H1 (cell line): ENCODE results near the gene KCTD8. TPM values are rescaled to one million over a fixed set of nuclear protein-coding genes. Genes with fewer than 3 reads are reported as not detected.

ENCODE experiments used
- CTCF ChIA-PET: fragments of 300-600 bp; sonication (Branson Sonifier 250); formaldehyde crosslinking; loops from one replicate; lab custom pipeline; 2021; ENCODE audit not compliant: partially characterized antibody; lab: Charles Lee
- POLR2A ChIA-PET: fragments of 300-600 bp; sonication (Branson Sonifier 250); formaldehyde crosslinking; loops from one replicate; lab custom pipeline; 2021; ENCODE audit warnings: inconsistent platforms; ENCODE audit not compliant: partially characterized antibody; lab: Charles Lee
- DNase-seq, 2 experiments: peaks; one replicate each; pipeline versions ENCODE4 v3.0.0 to v3.0.0-alpha.2; 2010 to 2022; ENCODE audit warnings: low spot score in 2 of 2, low read depth in 1 of 2, mixed read lengths in 1 of 2
- FAIRE-seq: peaks from 2 replicates; lab custom pipeline; 2011; peaks lifted over from hg19 to GRCh38; lab: Jason Lieb, UNC
- H2AFZ ChIP-seq: 2 replicates; pipeline ENCODE4 v1.8.1; 2012; ENCODE audit warnings: low read length, inconsistent platforms
- H2AK5ac ChIP-seq: 2 replicates; pipeline ENCODE4 v1.6.1; 2013; ENCODE audit warnings: low read depth, low read length
- H2BK120ac ChIP-seq: replicated peaks from 2 replicates; pipeline ENCODE3; 2013; ENCODE audit warnings: low read depth, low read length, inconsistent platforms
- H2BK12ac ChIP-seq: 2 replicates; pipeline ENCODE4 v1.6.1; 2013; ENCODE audit warnings: low read depth, low read length
- H2BK15ac ChIP-seq: 2 replicates; pipeline ENCODE4 v1.6.1; 2013; ENCODE audit warnings: low read length
- H2BK20ac ChIP-seq: 2 replicates; pipeline ENCODE4 v1.6.1; 2013; ENCODE audit warnings: low read length
- H2BK5ac ChIP-seq: 2 replicates; pipeline ENCODE4 v1.6.1; 2013; ENCODE audit warnings: low read depth, low read length
- H3K14ac ChIP-seq: 2 replicates; pipeline ENCODE4 v1.6.1; 2013; ENCODE audit warnings: inconsistent platforms; ENCODE audit not compliant: insufficient read length
- H3K18ac ChIP-seq: 2 replicates; pipeline ENCODE4 v1.6.1; 2013; ENCODE audit warnings: low read length; ENCODE audit errors: extremely low read depth
- H3K23ac ChIP-seq: 2 replicates; pipeline ENCODE4 v1.6.1; 2013; ENCODE audit warnings: inconsistent platforms; ENCODE audit not compliant: insufficient read length
- H3K23me2 ChIP-seq: 2 replicates; pipeline ENCODE4 v1.6.1; 2013; ENCODE audit warnings: low read depth, low read length
- H3K27ac ChIP-seq: 2 replicates; pipeline ENCODE4 v1.6.1; 2011; ENCODE audit warnings: low read depth, low read length, inconsistent platforms
- H3K27me3 ChIP-seq, 4 experiments: replicated peaks in 1 of 4; 1 replicate in 1 of 4; 2 replicates in 3 of 4; pipeline versions ENCODE4 v1.6.1 to v1.8.1; 2011 to 2013; ENCODE audit warnings: low read length in 3 of 4, mild to moderate bottlenecking in 3 of 4, inconsistent platforms in 2 of 4, mixed read lengths in 2 of 4, moderate library complexity in 1 of 4; ENCODE audit not compliant: control insufficient read depth in 3 of 4, insufficient read depth in 3 of 4; ENCODE audit errors: extremely low read depth in 1 of 4
- H3K36me3 ChIP-seq, 4 experiments: 2 replicates each; pipeline versions ENCODE4 v1.6.1 to v1.8.1; 2011 to 2013; ENCODE audit warnings: mild to moderate bottlenecking in 4 of 4, low read length in 3 of 4, moderate library complexity in 2 of 4, control low read depth in 1 of 4, inconsistent platforms in 1 of 4; ENCODE audit not compliant: insufficient read depth in 4 of 4, control insufficient read depth in 2 of 4
- H3K4ac ChIP-seq: replicated peaks from 2 replicates; pipeline ENCODE3; 2013; ENCODE audit warnings: low read length, low read depth, mixed read lengths, inconsistent platforms; ENCODE audit not compliant: insufficient read length
- H3K4me1 ChIP-seq, 4 experiments: replicated peaks in 1 of 4; 1 replicate in 1 of 4; 2 replicates in 3 of 4; pipeline versions ENCODE4 v1.6.1 to v1.8.1; 2011 to 2013; ENCODE audit warnings: low read length in 3 of 4, inconsistent platforms in 2 of 4, mixed read lengths in 1 of 4; ENCODE audit not compliant: insufficient read depth in 4 of 4, control insufficient read depth in 3 of 4
- H3K4me2 ChIP-seq, 2 experiments: 2 replicates each; pipeline versions ENCODE4 v1.6.1 to v1.8.1; 2011 to 2013; ENCODE audit warnings: low read depth in 2 of 2, low read length in 2 of 2, control low read depth in 1 of 2, inconsistent platforms in 1 of 2, mild to moderate bottlenecking in 1 of 2; ENCODE audit not compliant: insufficient read depth in 1 of 2
- H3K4me3 ChIP-seq, 4 experiments: fragments of 200-600, 300-600 bp in 1 of 4; sonication (generic), shearing (Covaris generic), sonication (Bioruptor Twin) in 1 of 4; 2 replicates each; pipeline versions ENCODE4 v1.5.1 to v1.8.1; 2011 to 2016; ENCODE audit warnings: low read length in 4 of 4, low read depth in 3 of 4, control low read depth in 2 of 4, inconsistent platforms in 2 of 4, mild to moderate bottlenecking in 2 of 4, mixed read lengths in 1 of 4, moderate library complexity in 1 of 4; ENCODE audit not compliant: insufficient read depth in 2 of 4; ENCODE audit errors: extremely low read depth in 1 of 4
- H3K56ac ChIP-seq: replicated peaks from 2 replicates; pipeline ENCODE3; 2013; ENCODE audit warnings: low read depth, mild to moderate bottlenecking, mixed read lengths, low read length, inconsistent platforms; ENCODE audit not compliant: insufficient read length
- H3K79me1 ChIP-seq: 2 replicates; pipeline ENCODE4 v1.6.1; 2013; ENCODE audit warnings: low read depth, low read length, control low read depth
- H3K79me2 ChIP-seq, 2 experiments: 2 replicates each; pipeline versions ENCODE4 v1.6.1 to v1.8.1; 2012 to 2013; ENCODE audit warnings: low read length in 2 of 2, mild to moderate bottlenecking in 2 of 2, inconsistent platforms in 1 of 2; ENCODE audit not compliant: insufficient read depth in 2 of 2, control insufficient read depth in 1 of 2
- H3K9ac ChIP-seq, 4 experiments: replicated peaks in 1 of 4; 1 replicate in 1 of 4; 2 replicates in 3 of 4; pipeline versions ENCODE4 v1.6.1 to v1.8.1; 2011 to 2013; ENCODE audit warnings: low read depth in 3 of 4, low read length in 3 of 4, control low read depth in 2 of 4, mild to moderate bottlenecking in 2 of 4, moderate library complexity in 2 of 4, inconsistent platforms in 1 of 4; ENCODE audit errors: extremely low read depth in 1 of 4
- H3K9me3 ChIP-seq, 2 experiments: 2 replicates each; pipeline versions ENCODE4 v1.6.1 to v1.8.1; 2012 to 2013; ENCODE audit warnings: mild to moderate bottlenecking in 2 of 2, moderate library complexity in 2 of 2, control low read depth in 1 of 2, inconsistent platforms in 1 of 2, low read depth in 1 of 2, low read length in 1 of 2, mixed read lengths in 1 of 2; ENCODE audit not compliant: insufficient read depth in 2 of 2
- H4K20me1 ChIP-seq, 2 experiments: replicated peaks in 1 of 2; 2 replicates each; pipeline versions ENCODE3 to v1.8.1; 2011 to 2013; ENCODE audit warnings: inconsistent platforms in 2 of 2, low read length in 2 of 2, mild to moderate bottlenecking in 1 of 2; ENCODE audit not compliant: insufficient read depth in 2 of 2, control insufficient read depth in 1 of 2
- H4K5ac ChIP-seq: 2 replicates; pipeline ENCODE4 v1.6.1; 2013; ENCODE audit warnings: low read length, low read depth, mixed read lengths, inconsistent platforms; ENCODE audit not compliant: insufficient read length
- H4K8ac ChIP-seq: 2 replicates; pipeline ENCODE4 v1.8.0; 2013; ENCODE audit warnings: mild to moderate bottlenecking, moderate library complexity, low read length, inconsistent platforms; ENCODE audit not compliant: insufficient read depth; ENCODE audit errors: extremely low read depth
- H4K91ac ChIP-seq: replicated peaks from 2 replicates; pipeline ENCODE3; 2013; ENCODE audit warnings: low read length, mixed read lengths, inconsistent platforms; ENCODE audit not compliant: insufficient read length
- ASH2L ChIP-seq: fragments of 200-600, 300-600 bp; sonication (generic); IDR thresholded peaks from one replicate; pipeline ENCODE4 v1.7.1; 2017; ENCODE audit warnings: low read length
- CBX5 ChIP-seq: fragments of 300-800, 300-1000 bp; sonication (generic); IDR thresholded peaks from 2 replicates; pipeline ENCODE4 v1.7.1; 2016; ENCODE audit warnings: antibody characterized with exemption, low read length, low read depth
- KDM1A ChIP-seq: fragments of 200-600, 300-600 bp; sonication (generic); IDR thresholded peaks from 2 replicates; pipeline ENCODE4 v1.7.1; 2016; ENCODE audit warnings: mild to moderate bottlenecking, low read length, borderline replicate concordance
- NRF1 ChIP-seq: IDR thresholded peaks from 2 replicates; pipeline ENCODE4 v1.6.1; 2011; ENCODE audit warnings: mild to moderate bottlenecking, low read depth, low read length, improper control_type of control experiment
- RBBP5 ChIP-seq: IDR thresholded peaks from 2 replicates; pipeline ENCODE4 v1.7.1; 2012; ENCODE audit warnings: low read depth, mild to moderate bottlenecking, inconsistent platforms, low read length, moderate library complexity, borderline replicate concordance
- RNF2 ChIP-seq: fragments of 200-900, 300-1000 bp; sonication (generic); IDR thresholded peaks from 2 replicates; pipeline ENCODE4 v1.7.1; 2016; ENCODE audit warnings: borderline replicate concordance, low read depth, mild to moderate bottlenecking, antibody characterized with exemption, low read length; ENCODE audit not compliant: poor library complexity, severe bottlenecking; ENCODE audit errors: missing control alignments
- polyA plus RNA-seq, 7 experiments: library from polyadenylated mRNA; depleted of rRNA in 3 of 7; stranded (reverse) in 5 of 7; unstranded in 2 of 7; fragments of >200 nt in 5 of 7; fragments of 200-250 nt in 2 of 7; gene quantifications; 1 replicate in 5 of 7; 2 replicates in 1 of 7; 4 replicates in 1 of 7; pipeline versions ENCODE4 v1.2.1 to v1.2.3, GENCODE V29; 2011 to 2013; ENCODE audit warnings: missing spikeins in 2 of 7, mixed read lengths in 2 of 7
- total RNA-seq: library from RNA; stranded (reverse); fragmentation: NEBNext Ultra II Directional; extraction: Animal tissue kit (Norgen Biotek cat#: 25700); gene quantifications from 2 replicates; pipeline ENCODE4 v1.2.1, GENCODE V29; 2021

KCTD8 gene
- total and polyA plus RNA-seq, 2 of the 8 experiments (the other 6 are each of a cell fraction or from before 2014, with no cell fraction given): 2.9 to 3.7 TPM

DNA sequence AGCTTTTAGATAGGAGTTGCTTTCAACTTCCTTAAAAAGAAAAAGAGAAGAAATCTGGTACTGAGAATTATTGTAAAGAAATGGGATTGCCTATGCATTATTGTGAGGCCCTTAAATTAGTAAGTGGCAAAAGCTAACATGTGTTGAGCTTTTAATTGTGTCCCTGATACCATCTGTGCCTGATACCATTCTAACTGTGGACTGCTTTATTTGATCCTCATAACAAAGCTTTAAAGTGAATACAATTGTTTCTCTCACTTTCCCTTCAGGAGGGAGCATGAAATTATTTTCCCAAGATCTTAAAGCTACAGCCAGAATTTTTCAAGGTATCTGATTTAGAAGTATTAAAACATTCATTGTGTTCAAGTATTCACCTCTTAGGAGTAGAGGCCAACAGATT lies 9.9 kb downstream of the KCTD8 start:
- FAIRE-seq: no peak

More for the DNA sequence above, 9.9 kb downstream of the KCTD8 start:
- no peak overlapping the region for H3K9ac ChIP-seq
- no peak overlapping the region for H3K18ac ChIP-seq
- H2BK12ac ChIP-seq: no peak overlapping the region
- H3K9me3 ChIP-seq: no peaks in the 10 kb centered on the region
- TF ChIP-seq CBX5 (no peak), KDM1A (no peak), ASH2L (no peak), NRF1 (no peak), RNF2 (no peak), RBBP5 (no peak)
- no peak overlapping the region for H3K56ac ChIP-seq
- H4K5ac ChIP-seq: no peak overlapping the region
- H3K36me3 ChIP-seq: no peaks in the 10 kb centered on the region
- no peak overlapping the region for H3K4me2 ChIP-seq
- no peak overlapping the region for H2BK5ac ChIP-seq
- H2BK15ac ChIP-seq: no peak overlapping the region
- ChIA-PET CTCF (interaction anchor here (1.0 to 1.2 kb wide), 2 partner anchors 13 to 729 kb away, joined by 3 to 4 read pairs; no protein-coding TSS in a partner anchor), POLR2A (no interaction called here)
- H3K4ac ChIP-seq: no peak overlapping the region
- H2AK5ac ChIP-seq: no peak overlapping the region
- H3K23me2 ChIP-seq: no peaks in the 10 kb centered on the region
- H3K79me1 ChIP-seq: no peaks in the 10 kb centered on the region
- H3K4me3 ChIP-seq: no peak overlapping the region
- H4K20me1 ChIP-seq: no peaks in the 10 kb centered on the region
- no peak overlapping the region for H4K8ac ChIP-seq
- H2BK120ac ChIP-seq: no peak overlapping the region
- no peak overlapping the region for H2BK20ac ChIP-seq
- H4K91ac ChIP-seq: no peak overlapping the region
- no peaks in the 10 kb centered on the region for H3K27me3 ChIP-seq
- peaks cover 0 to 19% of the 10 kb centered on the region in 2 experiments; a peak in 2 of 4 replicates for H3K79me2 ChIP-seq
- H3K4me1 ChIP-seq: no peaks in the 10 kb centered on the region; a peak in 1 of 7 replicates
- H3K27ac ChIP-seq: no peak overlapping the region
- H3K23ac ChIP-seq: no peak overlapping the region
- H3K14ac ChIP-seq: no peak overlapping the region
- no peak overlapping the region for H2AFZ ChIP-seq
- DNase-seq: no peak
